T47D (cell line): ENCODE results near the gene SYNE1.

Experiments
- DNase-seq, 2 experiments: peaks; one replicate each; pipeline versions ENCODE4 v3.0.0 to v3.0.0-alpha.2; 2011 to 2012; ENCODE audit warnings: low read depth in 1 of 2, low spot score in 1 of 2
- JUND ChIP-seq: IDR thresholded peaks from 2 replicates; pipeline ENCODE4 v1.6.1; 2012; ENCODE audit warnings: low read depth
- in situ Hi-C: cut with HindIII; loops from 2 replicates; pipeline ENCODE4 v1.10.0; 2016; ENCODE audit warnings: low sequenced_read_pairs, low pct_unique_long_range_greater_than_20kb

SYNE1 gene

DNA sequence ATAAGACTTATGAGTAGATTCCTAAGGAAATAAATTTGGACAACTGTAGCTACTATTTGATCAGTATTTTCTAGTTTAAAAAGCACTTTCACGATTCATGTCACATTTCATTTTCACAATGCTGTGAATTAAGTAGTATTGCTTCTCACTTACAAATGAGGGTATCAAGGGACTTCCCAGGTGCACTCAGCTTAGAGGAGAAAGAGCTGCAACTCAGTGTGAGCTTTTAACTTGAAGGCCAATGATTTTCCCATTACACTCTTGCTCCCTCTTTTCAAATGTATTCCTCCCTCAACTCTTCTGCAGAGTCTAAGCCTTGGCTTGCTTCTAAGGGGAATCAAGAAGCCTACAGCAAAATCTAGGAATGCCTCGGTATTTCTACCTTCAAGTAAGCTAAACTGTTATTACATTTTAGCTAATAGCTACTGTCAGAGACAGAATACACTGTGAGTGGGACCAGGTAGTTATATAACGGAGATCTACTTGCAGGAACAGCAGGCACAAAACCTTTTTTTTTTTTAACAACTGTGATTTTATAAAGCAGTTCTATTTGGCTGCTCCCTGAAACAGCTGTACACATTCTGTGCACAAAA, 339.0 kb downstream of the SYNE1 start:
- in situ Hi-C loops, result no loop called here
- DNase-seq, result no peak
- no peak for TF ChIP-seq JUND

DNA sequence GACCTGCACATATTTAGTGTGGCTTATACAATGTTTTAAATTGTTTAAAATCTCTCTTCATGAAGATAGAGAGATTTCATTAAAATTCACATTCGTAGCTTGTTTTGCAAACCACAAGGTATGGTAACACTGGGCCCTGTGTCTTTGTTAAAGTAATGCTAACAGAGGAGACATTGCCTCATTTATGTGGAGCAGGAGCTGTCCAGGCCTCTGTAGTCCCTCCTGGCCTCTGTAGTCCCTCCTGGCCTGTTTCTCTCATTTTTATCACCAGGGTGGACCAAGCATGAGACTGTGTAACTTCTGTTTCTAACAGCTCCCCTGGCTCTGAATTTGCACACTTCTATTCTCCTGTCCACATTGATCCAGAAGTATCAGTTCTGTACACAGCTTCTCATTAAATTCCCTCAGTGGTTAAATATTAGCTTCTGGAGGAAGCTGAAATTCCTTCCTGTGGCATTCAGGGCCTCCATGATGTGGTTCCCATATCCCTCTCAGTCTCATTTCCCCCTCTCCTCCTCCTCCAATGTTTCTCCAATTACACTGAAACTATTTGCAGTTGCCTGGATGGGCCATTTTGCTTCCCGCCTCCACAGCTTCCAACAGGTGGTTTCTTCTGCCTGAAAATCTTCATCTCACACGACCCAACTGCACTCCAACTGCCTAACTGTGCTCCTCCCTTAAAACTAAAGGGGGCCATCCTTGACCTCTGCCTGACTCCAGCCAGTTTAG, 340.4 kb downstream of the SYNE1 start:
- no peak for TF ChIP-seq JUND
- in situ Hi-C loops, result no loop called here
- DNase-seq, result no peak

DNA sequence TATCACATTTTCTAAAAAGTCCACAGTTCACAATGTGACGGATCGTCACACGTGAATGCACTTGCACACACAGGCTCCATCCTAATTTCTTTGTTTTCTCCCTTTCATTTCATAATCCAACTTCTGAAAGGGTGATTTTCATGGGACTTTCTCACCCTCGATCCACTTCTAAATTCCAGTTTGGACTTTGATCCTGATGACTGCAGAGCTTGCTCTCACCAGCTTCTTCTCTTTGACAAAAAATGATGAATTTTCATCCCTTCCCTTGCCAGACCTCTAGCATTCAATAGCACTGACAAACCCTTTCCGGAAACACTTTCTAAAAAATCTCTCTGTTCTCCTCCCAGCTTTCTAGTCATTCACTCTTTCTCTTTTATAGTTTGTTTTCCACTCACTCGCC, 341.2 kb downstream of the SYNE1 start:
- in situ Hi-C loops, result no loop called here
- no peak for DNase-seq
- TF ChIP-seq JUND, result no peak

DNA sequence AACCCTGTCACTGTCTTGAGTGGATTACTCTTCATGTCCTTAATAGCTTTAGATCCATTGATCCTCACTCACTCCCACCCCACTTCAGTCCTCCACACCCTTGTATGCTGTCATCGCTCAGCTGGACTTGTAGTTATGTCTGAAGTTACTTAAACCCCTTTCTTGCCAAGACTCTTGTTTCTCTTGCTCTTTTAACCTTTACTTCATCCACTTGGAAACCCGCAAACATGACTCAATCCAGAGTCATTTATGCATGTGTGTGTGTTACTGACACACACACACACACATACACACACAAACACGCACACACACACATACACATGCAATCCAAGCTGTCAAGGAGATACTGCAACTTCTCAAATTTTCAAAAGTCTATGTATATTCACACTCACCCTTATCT, 341.8 kb downstream of the SYNE1 start:
- no peak for DNase-seq
- in situ Hi-C loops, result no loop called here
- no peak for TF ChIP-seq JUND

DNA sequence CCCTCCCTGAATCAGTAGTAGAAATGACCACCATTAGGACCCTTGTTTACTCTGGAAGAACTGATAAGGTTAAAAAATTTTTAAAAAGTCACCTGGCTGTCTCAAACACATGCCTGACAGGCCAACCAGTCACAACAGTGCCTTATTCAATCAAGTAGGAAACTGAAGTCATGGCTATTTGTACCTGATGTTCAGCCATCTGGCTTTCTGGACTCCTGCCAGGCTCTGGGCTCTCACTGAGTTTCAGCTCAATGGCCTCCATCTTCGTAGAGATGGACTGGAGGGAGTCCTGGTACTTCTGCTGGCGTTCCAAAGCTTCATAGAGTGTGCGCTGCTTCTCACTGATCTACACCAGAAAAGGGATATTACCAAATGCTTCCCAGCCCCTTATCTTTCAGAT, 343.8 kb downstream of the SYNE1 start:
- in situ Hi-C loops, result no loop called here
- no peak for TF ChIP-seq JUND
- DNase-seq, result no peak

DNA sequence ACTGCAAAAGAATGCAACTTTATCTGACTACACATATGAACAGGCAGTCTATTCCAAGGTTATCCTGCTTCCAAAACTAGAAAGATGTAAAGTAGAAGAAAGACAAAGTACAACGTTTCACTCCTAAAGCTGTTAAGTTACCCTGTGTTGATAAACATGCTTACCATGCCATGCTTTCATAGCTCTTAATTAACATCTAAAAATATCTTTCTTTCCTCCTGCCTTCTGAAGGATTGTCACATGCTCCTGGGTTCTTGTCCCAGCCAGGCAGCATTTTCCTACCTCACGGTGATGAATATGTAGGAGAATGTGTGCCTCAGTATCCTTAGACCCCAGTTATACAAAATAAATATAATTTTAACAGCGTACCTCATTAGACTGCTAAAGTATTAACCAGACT, 344.6 kb downstream of the SYNE1 start:
- TF ChIP-seq JUND, result no peak
- in situ Hi-C loops, result no loop called here
- no peak for DNase-seq

DNA sequence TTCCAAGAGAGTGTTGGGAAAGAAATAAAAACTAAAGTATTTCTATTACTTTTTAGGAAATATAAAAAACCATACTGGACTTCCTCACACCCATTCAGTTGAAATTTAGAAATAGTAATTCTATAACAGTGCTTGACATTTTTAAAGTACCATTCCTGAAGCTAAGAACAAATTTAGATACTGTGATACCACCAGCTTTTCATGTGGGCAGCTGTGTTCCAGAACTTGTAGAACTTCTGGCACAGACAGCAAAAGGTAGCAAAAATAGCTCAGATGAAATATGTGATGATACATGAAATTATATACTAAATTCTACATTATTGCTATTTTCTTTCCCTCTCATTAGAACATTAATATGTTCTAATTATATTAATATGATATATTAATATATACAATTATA, 346.5 kb downstream of the SYNE1 start:
- in situ Hi-C loops, result no loop called here
- no peak for DNase-seq
- no peak for TF ChIP-seq JUND

DNA sequence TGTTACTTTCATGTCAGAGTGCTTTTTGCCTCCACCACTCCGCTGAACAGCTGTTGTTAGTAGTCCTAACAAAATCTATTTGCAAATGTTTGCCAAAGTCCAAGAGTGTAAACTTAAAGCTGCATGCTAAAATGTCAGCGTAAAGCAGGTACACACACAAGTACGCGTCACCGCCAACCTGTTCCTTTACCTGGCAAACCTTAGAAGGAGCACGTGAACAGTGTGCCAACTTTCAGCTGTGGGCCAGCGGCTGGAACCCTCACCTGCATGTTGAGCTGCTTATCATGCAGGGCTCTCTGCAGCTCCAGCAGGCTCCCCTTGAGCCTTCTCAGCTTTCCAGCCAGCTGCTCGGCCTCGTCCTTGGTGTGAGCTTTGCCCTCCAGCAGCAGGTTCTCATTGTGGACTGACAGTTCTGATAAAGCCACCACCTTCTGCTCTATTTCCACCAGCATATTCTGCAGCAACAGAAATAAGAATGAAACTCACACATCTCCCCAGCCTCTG, 359.3 kb downstream of the SYNE1 start:
- in situ Hi-C loops, result no loop called here
- DNase-seq, result peak in 1 of 2 experiments; percentile 33
- no peak for TF ChIP-seq JUND

DNA sequence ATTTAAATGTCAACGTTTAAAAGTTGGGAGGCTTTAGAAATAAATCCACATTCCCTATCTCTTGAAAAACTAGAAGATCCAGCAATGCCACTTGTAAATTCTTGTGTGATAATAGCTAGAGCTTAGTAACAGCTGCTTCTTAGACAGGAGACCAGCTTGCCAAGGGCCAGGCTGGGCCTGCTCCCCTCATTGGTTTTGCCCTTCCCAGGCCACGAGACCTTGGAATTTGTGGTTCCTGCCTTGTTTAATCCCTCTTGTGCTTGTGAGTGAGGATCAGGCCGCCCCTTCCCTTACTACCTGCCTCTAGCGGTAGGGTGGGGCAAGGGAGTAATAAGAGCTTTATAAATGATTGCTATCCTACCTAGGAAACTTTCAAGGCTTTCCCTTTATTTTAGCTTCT, 363.5 kb downstream of the SYNE1 start:
- no peak for DNase-seq
- in situ Hi-C loops, result no loop called here

DNA sequence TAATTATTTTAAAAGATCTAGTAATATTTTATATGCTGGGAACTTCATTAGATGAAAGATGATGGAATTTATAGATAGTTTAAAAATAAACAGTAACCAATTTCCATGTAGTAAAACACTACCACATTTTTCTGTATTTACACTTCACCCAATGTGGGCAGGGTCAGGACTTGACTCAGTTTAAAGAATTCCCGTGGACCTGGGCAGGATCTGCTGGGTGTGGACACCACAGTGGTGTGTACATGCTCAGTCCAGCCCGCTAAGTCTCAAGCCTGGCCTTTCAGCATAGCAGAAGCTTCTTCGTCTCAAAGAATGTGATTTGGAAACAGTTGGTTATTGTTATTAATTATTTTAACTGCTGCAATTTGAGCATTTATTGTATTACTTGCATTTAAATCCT, 364.2 kb downstream of the SYNE1 start:
- no peak for TF ChIP-seq JUND
- no peak for DNase-seq
- in situ Hi-C loops, result no loop called here

More for the DNA sequence above, 363.5 kb downstream of the SYNE1 start:
- TF ChIP-seq JUND, result no peak

DNA sequence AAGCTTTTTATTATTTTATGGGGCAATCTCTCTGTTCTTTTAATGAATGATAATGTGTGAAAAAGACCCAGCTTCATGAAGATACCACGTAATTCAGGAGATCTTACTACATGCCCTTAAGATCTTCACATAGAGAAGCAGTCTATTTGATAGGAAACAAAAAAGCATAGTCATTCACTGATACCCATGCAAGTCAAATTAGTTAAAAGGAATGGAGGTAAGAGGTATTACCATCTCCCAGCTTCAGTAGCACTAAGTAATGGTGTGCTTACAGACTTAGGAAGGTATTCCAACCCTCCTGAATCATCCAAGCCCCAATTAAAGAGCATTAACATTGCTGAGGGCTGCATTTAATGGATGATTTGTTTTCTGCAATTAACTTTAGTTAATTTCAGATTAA, 364.7 kb downstream of the SYNE1 start:
- TF ChIP-seq JUND, result no peak
- in situ Hi-C loops, result no loop called here

DNA sequence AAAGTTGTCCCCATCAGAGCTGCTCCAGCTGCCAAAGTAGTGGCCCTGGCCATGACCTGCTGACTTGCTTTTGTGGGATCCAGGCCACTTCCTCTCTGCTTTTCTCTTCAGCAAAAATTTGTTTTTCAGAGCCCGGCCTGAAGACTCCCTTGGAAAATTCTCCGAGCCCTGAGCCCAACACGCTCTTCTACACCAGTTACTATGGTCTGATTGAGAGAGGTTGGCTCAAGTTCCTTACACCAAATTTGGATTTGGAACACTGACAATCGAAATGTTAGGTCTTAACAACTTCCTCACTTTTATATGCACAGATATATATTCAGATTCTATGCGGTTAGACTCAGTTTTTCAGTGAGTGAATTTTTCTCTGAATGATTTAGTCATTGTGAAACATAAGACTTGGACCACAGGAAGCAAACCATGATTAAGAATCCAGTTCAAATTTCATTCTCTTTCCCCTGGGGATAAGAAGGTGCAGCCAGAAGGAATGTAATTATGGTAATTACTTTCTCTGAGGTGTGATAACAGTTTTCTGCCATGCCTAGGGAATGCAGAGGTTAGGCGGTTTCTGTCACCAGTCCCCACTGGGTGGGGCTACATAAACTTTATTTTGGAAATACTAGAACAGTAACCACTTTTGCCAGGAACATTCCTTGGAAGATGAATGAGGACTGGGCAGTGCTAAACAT, 365.2 kb downstream of the SYNE1 start:
- in situ Hi-C loops, result no loop called here
- no peak for DNase-seq

More for the DNA sequence above, 364.7 kb downstream of the SYNE1 start:
- DNase-seq, result no peak

DNA sequence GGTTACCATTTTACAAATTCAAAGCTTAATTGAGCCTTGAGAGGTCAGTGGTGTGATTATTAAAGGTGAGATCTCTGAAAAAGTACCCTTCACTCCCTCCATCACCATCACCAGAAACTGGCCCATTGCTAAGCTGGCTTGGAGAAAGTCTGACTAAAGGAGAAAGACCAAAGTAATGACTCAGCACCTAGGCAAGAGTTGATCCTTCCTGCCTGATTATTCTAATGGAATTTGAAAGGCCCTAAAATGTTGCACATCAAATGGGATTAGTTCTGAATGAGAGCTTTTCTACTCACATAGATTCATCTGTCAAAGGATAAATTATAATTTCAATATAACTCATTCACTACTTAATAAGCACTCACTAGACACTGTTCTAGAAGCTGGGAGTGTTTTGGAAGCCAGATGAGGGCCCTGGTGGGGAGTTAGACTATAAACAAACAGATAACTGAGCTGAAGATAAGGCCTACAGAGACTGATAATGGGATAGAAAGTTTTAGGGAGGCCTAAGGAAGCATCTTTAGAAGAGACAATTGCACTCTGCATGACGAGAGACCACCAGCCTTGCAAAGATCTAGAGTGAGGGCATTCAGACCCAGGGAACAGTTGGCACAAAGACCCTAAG, 366.7 kb downstream of the SYNE1 start:
- no peak for DNase-seq
- TF ChIP-seq JUND, result no peak
- in situ Hi-C loops, result no loop called here

More for the DNA sequence above, 365.2 kb downstream of the SYNE1 start:
- no peak for TF ChIP-seq JUND
